ENCODE data around the gene STK17A. TPM values are rescaled to one million over a fixed set of nuclear protein-coding genes. Genes with fewer than 3 reads are reported as not detected.

Gene STK17A
- total RNA-seq, 2 donors from 2014 or later = 15.6 to 18.4 TPM

DNA sequence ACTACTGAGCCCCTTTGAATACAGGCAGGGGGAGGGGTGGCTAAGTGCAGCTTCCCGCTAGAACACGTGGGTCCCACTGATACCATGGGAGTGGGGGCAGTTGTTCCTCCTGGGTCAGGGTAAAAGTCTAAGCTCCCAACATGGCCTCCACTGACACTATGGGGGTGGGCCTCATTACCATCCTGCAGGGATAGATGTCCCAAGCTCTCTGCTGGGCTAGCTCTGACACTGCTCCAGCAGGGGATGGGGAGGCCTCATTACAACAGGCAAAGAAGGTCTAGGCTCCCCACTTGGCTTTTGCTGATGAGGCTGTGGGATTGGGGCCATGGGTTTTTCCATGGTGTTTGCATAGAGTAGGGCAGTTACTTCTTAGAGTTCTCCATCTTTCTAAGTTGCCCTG is 51.5 kb downstream of the STK17A start:
- Mint-ChIP-seq H3K27me3 (ENCODE audit: insufficient read depth) (no peaks in the 10 kb centered on the region), H3K4me3 (no peak overlapping the region), H3K9me3 (no peaks in the 10 kb centered on the region), H3K27ac (no peak overlapping the region), H3K36me3 (ENCODE audit: low read depth) (peaks cover 80% of the 10 kb centered on the region), H3K4me1 (peaks cover under 1% of the 10 kb centered on the region)
- H3K4me1 ChIP-seq (ENCODE audit: control insufficient read depth, insufficient read depth, low read length) = no peaks in the 10 kb centered on the region
- DNase-seq = no peak
- H3K27ac ChIP-seq (ENCODE audit: low read depth, low read length) = no peak overlapping the region
- no peaks in the 10 kb centered on the region for H3K9me3 ChIP-seq (ENCODE audit: control insufficient read depth, low read length)
- H3K4me3 ChIP-seq (ENCODE audit: low read length) = no peak overlapping the region
- no peaks in the 10 kb centered on the region for H3K27me3 ChIP-seq (ENCODE audit: control insufficient read depth, insufficient read depth, low read length, poor library complexity, severe bottlenecking)
- H3K36me3 ChIP-seq (ENCODE audit: control insufficient read depth, insufficient read depth, low read length) = peaks cover 70% of the 10 kb centered on the region
- WGBS, 2 experiments (ENCODE audit: insufficient coverage in 1 of 2, insufficient read length in 1 of 2) = 91% methylated on average over 2 of the region's 2 CpGs; no CpG with 5 or more reads in 1 of the 2 experiments
- H3K9ac ChIP-seq (ENCODE audit: extremely low read depth, low read length, poor library complexity, severe bottlenecking) = no peak overlapping the region
- TF ChIP-seq, protein P1, sequence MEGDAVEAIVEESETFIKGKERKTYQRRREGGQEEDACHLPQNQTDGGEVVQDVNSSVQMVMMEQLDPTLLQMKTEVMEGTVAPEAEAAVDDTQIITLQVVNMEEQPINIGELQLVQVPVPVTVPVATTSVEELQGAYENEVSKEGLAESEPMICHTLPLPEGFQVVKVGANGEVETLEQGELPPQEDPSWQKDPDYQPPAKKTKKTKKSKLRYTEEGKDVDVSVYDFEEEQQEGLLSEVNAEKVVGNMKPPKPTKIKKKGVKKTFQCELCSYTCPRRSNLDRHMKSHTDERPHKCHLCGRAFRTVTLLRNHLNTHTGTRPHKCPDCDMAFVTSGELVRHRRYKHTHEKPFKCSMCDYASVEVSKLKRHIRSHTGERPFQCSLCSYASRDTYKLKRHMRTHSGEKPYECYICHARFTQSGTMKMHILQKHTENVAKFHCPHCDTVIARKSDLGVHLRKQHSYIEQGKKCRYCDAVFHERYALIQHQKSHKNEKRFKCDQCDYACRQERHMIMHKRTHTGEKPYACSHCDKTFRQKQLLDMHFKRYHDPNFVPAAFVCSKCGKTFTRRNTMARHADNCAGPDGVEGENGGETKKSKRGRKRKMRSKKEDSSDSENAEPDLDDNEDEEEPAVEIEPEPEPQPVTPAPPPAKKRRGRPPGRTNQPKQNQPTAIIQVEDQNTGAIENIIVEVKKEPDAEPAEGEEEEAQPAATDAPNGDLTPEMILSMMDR (conservative IDR thresholded peaks at IDR 0.05) = no peak

DNA sequence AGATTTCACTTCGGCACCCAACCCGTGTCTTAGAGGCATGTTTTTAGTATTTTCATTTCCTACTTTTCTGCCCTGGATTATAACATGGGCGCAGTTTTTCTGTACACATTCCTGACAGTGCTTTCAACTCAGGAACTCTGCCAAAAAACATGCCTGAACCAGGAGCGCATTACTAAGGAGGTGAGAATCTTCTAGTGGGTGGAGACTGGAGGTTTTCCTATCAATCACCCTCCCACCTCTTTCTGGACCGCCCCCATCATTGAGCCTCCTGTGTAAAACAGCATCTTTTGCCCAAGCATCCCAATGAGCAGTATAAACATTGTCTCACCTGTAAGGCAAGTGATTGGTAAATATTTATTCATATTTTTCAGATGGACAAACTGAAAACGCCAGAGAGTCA is 53.2 kb downstream of the STK17A start:
- Histone ChIP-seq H3K27ac (ENCODE audit: low read depth, low read length) (no peak overlapping the region), H3K4me3 (ENCODE audit: low read length) (no peak overlapping the region), H3K9ac (ENCODE audit: extremely low read depth, low read length, poor library complexity, severe bottlenecking) (no peak overlapping the region), H3K9me3 (ENCODE audit: control insufficient read depth, low read length) (no peaks in the 10 kb centered on the region), H3K36me3 (ENCODE audit: control insufficient read depth, insufficient read depth, low read length) (peaks cover 72% of the 10 kb centered on the region), H3K27me3 (ENCODE audit: control insufficient read depth, insufficient read depth, low read length, poor library complexity, severe bottlenecking) (no peaks in the 10 kb centered on the region), H3K4me1 (ENCODE audit: control insufficient read depth, insufficient read depth, low read length) (peaks cover 4% of the 10 kb centered on the region)
- H3K36me3 Mint-ChIP-seq (ENCODE audit: low read depth) = peaks cover 83% of the 10 kb centered on the region
- H3K9me3 Mint-ChIP-seq = no peaks in the 10 kb centered on the region
- no peaks in the 10 kb centered on the region for H3K27me3 Mint-ChIP-seq (ENCODE audit: insufficient read depth)
- TF ChIP-seq, protein P1 (conservative IDR thresholded peaks at IDR 0.05) = no peak
- H3K4me3 Mint-ChIP-seq = no peak overlapping the region
- WGBS, 2 experiments (ENCODE audit: insufficient coverage in 1 of 2, insufficient read length in 1 of 2) = 91 to 100% methylated on average over 2 to 6 of the region's 6 CpGs
- no peak for DNase-seq
- H3K4me1 Mint-ChIP-seq = peaks cover 13% of the 10 kb centered on the region
- no peak overlapping the region for H3K27ac Mint-ChIP-seq

DNA sequence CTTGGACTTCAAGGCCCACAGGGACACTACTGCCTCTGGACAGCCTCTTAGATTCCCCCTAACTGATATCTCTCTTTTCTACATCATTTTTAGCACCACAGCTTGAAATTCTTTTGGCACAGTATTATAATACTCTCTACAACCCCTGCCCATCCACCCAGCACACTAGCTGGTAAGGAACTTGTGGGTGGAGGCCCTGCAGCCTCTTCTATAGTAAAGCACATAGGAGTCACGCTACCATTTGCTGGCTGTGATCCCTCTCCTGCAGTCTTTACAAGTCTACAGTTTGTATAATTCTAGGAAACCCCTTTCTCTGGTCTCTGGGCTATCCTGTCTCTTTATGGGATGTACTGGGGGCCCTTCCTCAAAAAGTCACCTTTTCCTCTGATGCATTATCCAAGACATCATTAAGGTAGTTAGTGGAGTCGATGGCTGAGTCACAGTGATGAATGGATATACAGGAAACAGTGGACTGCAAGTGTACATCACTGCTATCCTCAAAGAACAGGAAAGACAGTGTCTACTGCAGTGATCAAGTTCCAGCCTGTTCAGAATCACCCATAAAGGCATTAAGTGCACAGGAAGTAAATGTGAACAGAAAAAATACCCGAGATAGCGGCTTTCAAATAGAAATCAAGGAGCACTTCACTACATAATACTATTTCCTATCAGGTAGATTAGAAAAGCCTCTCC is 54.4 kb downstream of the STK17A start:
- H3K4me3 ChIP-seq (ENCODE audit: low read length) = no peak overlapping the region
- H3K27ac Mint-ChIP-seq = no peak overlapping the region
- peaks cover 68% of the 10 kb centered on the region for H3K36me3 ChIP-seq (ENCODE audit: control insufficient read depth, insufficient read depth, low read length)
- H3K4me3 Mint-ChIP-seq = no peak overlapping the region
- H3K9me3 Mint-ChIP-seq = no peaks in the 10 kb centered on the region
- 95 to 100% methylated on average over 4 of the region's 4 CpGs for WGBS, 2 experiments (ENCODE audit: insufficient coverage in 1 of 2, insufficient read length in 1 of 2)
- H3K9me3 ChIP-seq (ENCODE audit: control insufficient read depth, low read length) = no peaks in the 10 kb centered on the region
- TF ChIP-seq, protein P1 (conservative IDR thresholded peaks at IDR 0.05) = no peak
- peaks cover 13% of the 10 kb centered on the region for H3K4me1 Mint-ChIP-seq
- H3K27me3 Mint-ChIP-seq (ENCODE audit: insufficient read depth) = no peaks in the 10 kb centered on the region
- peaks cover 73% of the 10 kb centered on the region for H3K36me3 Mint-ChIP-seq (ENCODE audit: low read depth)
- no peaks in the 10 kb centered on the region for H3K27me3 ChIP-seq (ENCODE audit: control insufficient read depth, insufficient read depth, low read length, poor library complexity, severe bottlenecking)
- H3K4me1 ChIP-seq (ENCODE audit: control insufficient read depth, insufficient read depth, low read length) = peaks cover 4% of the 10 kb centered on the region
- H3K9ac ChIP-seq (ENCODE audit: extremely low read depth, low read length, poor library complexity, severe bottlenecking) = no peak overlapping the region
- no peak for DNase-seq
- no peak overlapping the region for H3K27ac ChIP-seq (ENCODE audit: low read depth, low read length)

All from endodermal cell (in vitro differentiated cells).